ES-I3 (cell line): Measurements from ENCODE around the gene PRSS35.
"Not testable (repeated sequence)": the region's sequence is repeated elsewhere in the genome, so short reads cannot be mapped to it uniquely, and the experiment has no call there.

Source experiments
- H3K36me3 ChIP-seq: 2 replicates; pipeline ENCODE4 v1.6.1; 2013; ENCODE audit warnings: mild to moderate bottlenecking, low read length, control low read depth, moderate library complexity; ENCODE audit not compliant: insufficient read depth
- H3K4me1 ChIP-seq: 2 replicates; pipeline ENCODE4 v1.6.1; 2013; ENCODE audit warnings: mild to moderate bottlenecking, control low read depth, low read length; ENCODE audit not compliant: insufficient read depth
- H3K9ac ChIP-seq: 2 replicates; pipeline ENCODE4 v1.6.1; 2013; ENCODE audit warnings: low read depth, mild to moderate bottlenecking, low read length, moderate library complexity
- H3K9me3 ChIP-seq: 2 replicates; pipeline ENCODE4 v1.6.1; 2013; ENCODE audit warnings: mild to moderate bottlenecking, low read length, moderate library complexity; ENCODE audit not compliant: control insufficient read depth, insufficient read depth

The PRSS35 gene

GRCh38 chr6:83490217-83490807, 22.0 kb upstream of the PRSS35 start:
- no peaks in the 10 kb centered on the region for H3K4me1 ChIP-seq
- H3K36me3 ChIP-seq = no peaks in the 10 kb centered on the region
- H3K9ac ChIP-seq = no peak overlapping the region
- H3K9me3 ChIP-seq = no peaks in the 10 kb centered on the region

GRCh38 chr6:83505356-83505755, 7.0 kb upstream of the PRSS35 start:
- no peaks in the 10 kb centered on the region for H3K9me3 ChIP-seq
- H3K9ac ChIP-seq = no peak overlapping the region
- H3K36me3 ChIP-seq = no peaks in the 10 kb centered on the region
- H3K4me1 ChIP-seq = no peaks in the 10 kb centered on the region

- Histone ChIP-seq H3K9ac (no peak overlapping the region), H3K36me3 (no peaks in the 10 kb centered on the region), H3K9me3 (no peaks in the 10 kb centered on the region), H3K4me1 (no peaks in the 10 kb centered on the region; the same call in 1 of the 2 replicates)
Observed at GRCh38 chr6:83509441-83509840, 2.9 kb upstream of the PRSS35 start.

GRCh38 chr6:83510791-83511190, 1.5 kb upstream of the PRSS35 start:
- no peaks in the 10 kb centered on the region for H3K36me3 ChIP-seq
- no peaks in the 10 kb centered on the region; the same call in 1 of the 2 replicates for H3K4me1 ChIP-seq
- no peak overlapping the region for H3K9ac ChIP-seq
- no peaks in the 10 kb centered on the region for H3K9me3 ChIP-seq

- Histone ChIP-seq H3K36me3 (no peaks in the 10 kb centered on the region), H3K9ac (no peak overlapping the region), H3K4me1 (no peaks in the 10 kb centered on the region; the same call in 1 of the 2 replicates), H3K9me3 (no peaks in the 10 kb centered on the region)
Observed at GRCh38 chr6:83511266-83511665, 1.1 kb upstream of the PRSS35 start.

- Histone ChIP-seq H3K9ac (no peak overlapping the region), H3K36me3 (no peaks in the 10 kb centered on the region), H3K4me1 (no peaks in the 10 kb centered on the region; the same call in 1 of the 2 replicates), H3K9me3 (no peaks in the 10 kb centered on the region)
Observed at GRCh38 chr6:83514466-83514865, 2.1 kb downstream of the PRSS35 start.

DNA sequence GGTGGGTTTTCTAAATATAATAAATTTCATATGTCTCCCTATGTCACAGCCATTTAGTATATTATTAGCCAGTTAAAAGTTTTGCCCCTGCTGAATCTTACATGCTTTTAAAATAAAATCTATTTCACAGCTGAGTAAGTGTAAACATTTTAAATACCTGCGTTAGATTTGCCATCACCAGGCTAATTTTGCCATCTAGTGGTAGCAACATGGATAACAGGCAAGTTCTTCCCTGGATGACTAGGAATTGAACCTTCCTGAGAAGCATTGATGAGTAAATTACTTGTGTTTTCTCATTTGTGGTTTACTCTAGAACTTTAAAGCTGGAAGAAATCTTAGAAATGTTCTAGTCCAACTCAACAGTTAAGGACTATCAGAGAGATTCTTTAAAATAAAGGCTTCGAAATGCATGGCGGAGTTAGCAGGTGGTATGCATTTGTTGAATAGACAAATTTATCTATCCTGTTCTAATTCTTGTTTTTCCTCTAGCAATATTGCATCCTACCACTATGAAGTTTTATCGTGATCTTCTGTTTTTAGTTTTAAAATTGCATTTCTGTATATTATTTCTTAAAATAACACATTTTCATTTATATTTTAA, 2.6 kb downstream of the PRSS35 start:
- Histone ChIP-seq H3K9me3 (no peaks in the 10 kb centered on the region), H3K9ac (no peak overlapping the region), H3K36me3 (no peaks in the 10 kb centered on the region), H3K4me1 (no peaks in the 10 kb centered on the region; the same call in 1 of the 2 replicates)

- no peaks in the 10 kb centered on the region for H3K36me3 ChIP-seq
- no peaks in the 10 kb centered on the region; the same call in 1 of the 2 replicates for H3K4me1 ChIP-seq
Observed at GRCh38 chr6:83517500-83517899, 5.2 kb downstream of the PRSS35 start.

GRCh38 chr6:83518816-83519480, 6.6 kb downstream of the PRSS35 start:
- no peaks in the 10 kb centered on the region for H3K36me3 ChIP-seq
- no peak overlapping the region for H3K9ac ChIP-seq
- H3K9me3 ChIP-seq = no peaks in the 10 kb centered on the region
- no peaks in the 10 kb centered on the region; the same call in 1 of the 2 replicates for H3K4me1 ChIP-seq

More at GRCh38 chr6:83517500-83517899, 5.2 kb downstream of the PRSS35 start:
- Histone ChIP-seq H3K9ac (no peak overlapping the region), H3K9me3 (no peaks in the 10 kb centered on the region)

DNA sequence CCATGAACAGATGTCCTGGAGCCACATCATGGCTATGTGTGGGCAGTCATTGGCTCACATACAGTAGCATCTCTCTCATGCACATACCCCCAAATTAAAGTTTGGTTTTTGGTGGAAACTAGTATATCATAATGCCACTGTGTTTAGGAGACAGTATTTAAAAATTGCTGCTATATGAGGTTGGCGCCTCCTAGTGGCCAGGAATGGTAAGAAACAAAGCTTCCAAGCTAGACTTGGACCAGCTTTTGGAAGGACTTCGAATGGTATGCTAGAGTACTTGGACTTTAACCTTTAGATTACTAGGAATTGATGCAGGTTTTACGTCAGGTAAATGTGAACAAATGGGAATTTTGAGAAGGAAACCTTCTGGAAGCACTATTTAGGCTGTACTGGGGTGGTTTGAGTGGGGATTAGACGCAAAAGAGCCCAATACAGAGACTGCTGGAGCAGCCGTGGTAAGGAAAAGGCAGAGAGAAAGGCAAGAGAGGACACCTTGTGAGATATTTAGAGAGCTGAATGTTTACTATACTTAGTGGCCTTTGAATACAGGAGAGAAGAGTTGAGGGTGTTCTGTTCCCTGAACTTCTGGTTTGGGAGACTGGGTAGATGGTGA, 23.8 kb downstream of the PRSS35 start:
- Histone ChIP-seq H3K9me3 (no peaks in the 10 kb centered on the region), H3K4me1 (no peaks in the 10 kb centered on the region), H3K9ac (no peak overlapping the region), H3K36me3 (no peaks in the 10 kb centered on the region)

DNA sequence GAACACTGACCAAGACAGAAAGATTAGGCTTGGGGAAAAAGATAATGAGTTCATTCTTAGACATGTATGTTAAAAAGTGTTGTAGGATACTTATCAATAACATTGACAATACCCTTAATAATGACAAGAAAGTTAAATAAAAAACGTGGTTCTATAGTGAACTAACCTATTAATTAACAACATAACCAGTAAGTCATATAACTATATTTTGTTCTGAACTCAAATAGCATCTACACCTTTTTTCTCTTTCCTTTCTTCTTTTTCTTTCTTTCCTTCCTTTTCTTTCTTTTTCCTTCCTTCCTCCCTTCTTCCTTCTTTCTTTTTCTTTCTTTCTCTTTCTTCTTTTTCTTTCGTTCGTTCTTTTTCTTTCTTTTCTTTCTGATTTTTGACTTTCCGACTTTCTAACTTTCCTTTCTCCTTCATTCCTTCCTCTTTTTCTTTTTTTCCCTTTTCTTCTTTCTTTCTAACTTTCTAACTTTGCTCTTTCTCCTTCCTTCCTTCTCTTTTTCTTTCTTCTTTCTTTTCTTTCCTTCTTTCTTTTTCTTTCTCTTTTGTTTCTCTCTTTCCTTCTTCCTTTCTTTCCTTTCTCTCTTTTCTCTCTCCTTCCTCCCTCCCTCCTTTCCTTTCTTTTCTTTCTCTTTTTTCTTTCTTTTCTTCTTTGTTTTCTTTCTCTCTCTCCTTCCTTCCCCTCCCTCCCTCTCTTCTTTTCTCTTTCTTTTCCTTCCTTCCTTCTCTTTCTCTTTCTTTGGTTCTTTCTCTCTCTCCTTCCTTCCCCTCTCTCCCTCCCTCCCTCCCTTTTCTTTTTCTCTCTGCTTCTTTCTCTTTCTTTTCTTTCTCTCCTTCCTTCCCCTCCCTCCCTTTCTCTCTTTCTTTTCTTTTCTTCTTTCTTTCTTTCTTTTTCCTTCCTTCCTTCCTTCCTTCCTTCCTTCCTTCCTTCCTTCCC, 24.6 kb downstream of the PRSS35 start:
- Histone ChIP-seq H3K36me3 (no peaks in the 10 kb centered on the region), H3K9me3 (no peaks in the 10 kb centered on the region), H3K9ac (no peak overlapping the region), H3K4me1 (no peaks in the 10 kb centered on the region)

GRCh38 chr6:83539678-83540077, 27.3 kb downstream of the PRSS35 start:
- no peak overlapping the region for H3K9ac ChIP-seq
- no peaks in the 10 kb centered on the region for H3K9me3 ChIP-seq
- no peaks in the 10 kb centered on the region for H3K4me1 ChIP-seq
- no peaks in the 10 kb centered on the region for H3K36me3 ChIP-seq

DNA sequence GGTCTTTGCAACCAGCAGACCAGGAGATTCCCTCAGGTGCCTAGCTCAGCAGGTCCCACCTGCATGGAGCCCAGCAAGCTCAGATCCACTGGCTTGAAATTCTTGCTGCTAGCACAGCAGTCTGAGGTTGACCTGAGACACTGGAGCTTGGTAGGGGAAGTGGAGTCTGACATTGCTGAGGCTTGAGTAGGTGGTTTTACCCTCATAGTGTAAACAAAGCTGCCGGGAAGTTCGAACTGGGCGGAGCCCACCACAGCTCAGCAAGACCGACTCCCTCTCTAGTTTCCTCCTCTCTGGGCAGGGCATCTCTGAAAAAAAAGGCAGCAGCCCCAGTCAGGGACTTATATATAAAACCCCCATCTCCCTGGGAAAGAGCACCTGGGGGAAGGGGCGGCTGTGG, 34.3 kb downstream of the PRSS35 start:
- Histone ChIP-seq H3K9me3 (no peaks in the 10 kb centered on the region), H3K9ac (no peak overlapping the region), H3K4me1 (no peaks in the 10 kb centered on the region), H3K36me3 (no peaks in the 10 kb centered on the region)

DNA sequence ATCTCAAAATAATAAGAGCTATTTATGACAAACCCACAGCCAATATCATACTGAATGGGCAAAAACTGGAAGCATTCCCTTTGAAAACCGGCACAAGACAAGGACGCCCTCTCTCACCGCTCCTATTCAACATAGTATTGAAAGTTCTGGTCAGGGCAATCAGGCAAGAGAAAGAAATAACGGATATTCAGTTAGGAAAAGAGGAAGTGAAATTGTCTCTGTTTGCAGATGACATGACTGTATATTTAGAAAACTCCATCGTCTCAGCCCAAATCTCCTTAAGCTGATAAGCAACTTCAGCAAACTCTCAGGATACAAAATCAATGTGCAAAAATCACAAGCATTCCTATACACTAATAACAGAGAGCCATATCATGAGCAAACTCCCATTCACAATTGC, 38.1 kb downstream of the PRSS35 start:
- not testable (repeated sequence) for H3K9ac ChIP-seq, H3K4me1 ChIP-seq, H3K36me3 ChIP-seq, H3K9me3 ChIP-seq
